HEK293 (cell line): ENCODE data around the gene PAPOLG.

Experiments used
- CTCF ChIA-PET: fragments of 350-600 bp; formaldehyde crosslinking; extraction: SDS; loops from one replicate; lab custom pipeline; 2021; ENCODE audit warnings: antibody characterized with exemption; lab: Yijun Ruan, JAX
- POLR2A ChIA-PET: fragments of 300-600 bp; formaldehyde crosslinking; extraction: SDS; loops from one replicate; lab custom pipeline; 2020; ENCODE audit warnings: antibody characterized with exemption, inconsistent platforms; lab: Yijun Ruan, JAX
- H3K27ac ChIP-seq: fragments of 200-500 bp; sonication (Bioruptor generic); 2 replicates; pipeline ENCODE4 v1.5.1; 2014; ENCODE audit warnings: low read depth, low read length, control low read depth, inconsistent platforms; ENCODE audit errors: extremely low read depth
- H3K36me3 ChIP-seq, 2 experiments: fragments of 200-500 bp in 1 of 2; sonication (Bioruptor generic) in 1 of 2; 1 replicate in 1 of 2; 2 replicates in 1 of 2; pipeline ENCODE4 v1.5.1; 2014 to 2017; ENCODE audit warnings: inconsistent platforms in 2 of 2, low read length in 2 of 2; ENCODE audit not compliant: control insufficient read depth in 2 of 2, insufficient read depth in 1 of 2
- H3K4me1 ChIP-seq: fragments of 200-500 bp; sonication (Bioruptor generic); 2 replicates; pipeline ENCODE4 v1.5.1; 2014; ENCODE audit warnings: mild to moderate bottlenecking, low read length, inconsistent platforms; ENCODE audit not compliant: control insufficient read depth, insufficient read depth
- H3K4me3 ChIP-seq: 2 replicates; pipeline ENCODE4 v1.5.1; 2011; ENCODE audit warnings: low read depth, mild to moderate bottlenecking, control low read depth, low read length, moderate library complexity
- H3K9me3 ChIP-seq: fragments of 200-500 bp; sonication (Bioruptor generic); 2 replicates; pipeline ENCODE4 v1.5.1; 2014; ENCODE audit warnings: low read depth, low read length, inconsistent platforms; ENCODE audit not compliant: control insufficient read depth, insufficient read depth
- KLF1 ChIP-seq: fragments of 450-650 bp; formaldehyde crosslinking; IDR thresholded peaks from 2 replicates; pipeline ENCODE4 v1.5.1; 2016; ENCODE audit warnings: missing biosample characterization, missing genetic modification characterization
- REPIN1 ChIP-seq: fragments of 450-650 bp; formaldehyde crosslinking; IDR thresholded peaks from 2 replicates; pipeline ENCODE4 v1.5.1; 2017; ENCODE audit warnings: missing biosample characterization, missing genetic modification characterization, low read depth
- SP7 ChIP-seq: fragments of 450-650 bp; formaldehyde crosslinking; IDR thresholded peaks from 2 replicates; pipeline ENCODE4 v1.5.1; 2016; ENCODE audit warnings: missing biosample characterization, missing genetic modification characterization
- YY1 ChIP-seq: fragments of 450-650 bp; formaldehyde crosslinking; IDR thresholded peaks from 2 replicates; pipeline ENCODE4 v1.5.1; 2018; ENCODE audit warnings: missing biosample characterization, missing genetic modification characterization
- ZBTB1 ChIP-seq: fragments of 450-650 bp; formaldehyde crosslinking; IDR thresholded peaks from 2 replicates; pipeline ENCODE4 v1.5.1; 2016; ENCODE audit warnings: missing biosample characterization, missing genetic modification characterization
- ZFHX2 ChIP-seq: fragments of 450-650 bp; formaldehyde crosslinking; conservative IDR thresholded peaks from 2 replicates; pipeline ENCODE4 v1.5.1; 2016; ENCODE audit warnings: missing biosample characterization, missing genetic modification characterization
- ZNF132 ChIP-seq: fragments of 450-650 bp; formaldehyde crosslinking; IDR thresholded peaks from 2 replicates; pipeline ENCODE4 v1.5.1; 2017; ENCODE audit warnings: missing biosample characterization, missing genetic modification characterization, borderline replicate concordance
- ZNF16 ChIP-seq: fragments of 450-650 bp; formaldehyde crosslinking; IDR thresholded peaks from 2 replicates; pipeline ENCODE4 v1.5.1; 2016; ENCODE audit warnings: low read depth, missing biosample characterization, missing genetic modification characterization
- ZNF174 ChIP-seq: fragments of 450-650 bp; formaldehyde crosslinking; IDR thresholded peaks from 2 replicates; pipeline ENCODE4 v1.5.0; 2017; ENCODE audit warnings: missing biosample characterization, mild to moderate bottlenecking, missing genetic modification characterization
- ZNF175 ChIP-seq: fragments of 450-650 bp; formaldehyde crosslinking; IDR thresholded peaks from 2 replicates; pipeline ENCODE4 v1.5.1; 2016; ENCODE audit warnings: missing biosample characterization, missing genetic modification characterization
- ZNF223 ChIP-seq: fragments of 450-650 bp; formaldehyde crosslinking; IDR thresholded peaks from 2 replicates; pipeline ENCODE4 v1.5.1; 2016; ENCODE audit warnings: missing biosample characterization, missing genetic modification characterization
- ZNF24 ChIP-seq: fragments of 450-650 bp; formaldehyde crosslinking; IDR thresholded peaks from 2 replicates; pipeline ENCODE4 v1.5.1; 2016; ENCODE audit warnings: missing biosample characterization, missing genetic modification characterization
- ZNF335 ChIP-seq: fragments of 450-650 bp; formaldehyde crosslinking; conservative IDR thresholded peaks from 2 replicates; pipeline ENCODE4 v1.5.1; 2016; ENCODE audit warnings: missing biosample characterization, missing genetic modification characterization
- ZNF341 ChIP-seq: fragments of 450-650 bp; formaldehyde crosslinking; IDR thresholded peaks from 2 replicates; pipeline ENCODE4; 2016; ENCODE audit warnings: low read depth, missing biosample characterization, missing genetic modification characterization
- ZNF426 ChIP-seq: fragments of 450-650 bp; formaldehyde crosslinking; IDR thresholded peaks from 2 replicates; pipeline ENCODE4 v1.5.1; 2017; ENCODE audit warnings: missing biosample characterization, missing genetic modification characterization, mild to moderate bottlenecking, inconsistent platforms, moderate library complexity
- ZNF48 ChIP-seq: fragments of 450-650 bp; formaldehyde crosslinking; IDR thresholded peaks from 2 replicates; pipeline ENCODE4 v1.5.1; 2016; ENCODE audit warnings: missing biosample characterization, missing genetic modification characterization
- ZNF830 ChIP-seq: fragments of 450-650 bp; IDR thresholded peaks from 2 replicates; pipeline ENCODE4 v1.5.0; 2018; ENCODE audit warnings: missing biosample characterization, missing genetic modification characterization, low read depth, mild to moderate bottlenecking, moderate library complexity
- ZSCAN23 ChIP-seq: fragments of 450-650 bp; formaldehyde crosslinking; IDR thresholded peaks from 2 replicates; pipeline ENCODE4 v1.5.1; 2016; ENCODE audit warnings: missing biosample characterization, missing genetic modification characterization
- TF ChIP-seq, protein P1 (sequence below): fragments of 450-650 bp; formaldehyde crosslinking; IDR thresholded peaks from 2 replicates; pipeline ENCODE4 v1.5.1; 2016; ENCODE audit warnings: missing biosample characterization, missing genetic modification characterization
- TF ChIP-seq, protein P2 (sequence below): sonication (generic); formaldehyde crosslinking; IDR thresholded peaks from 2 replicates; pipeline ENCODE4 v1.8.1; 2022; ENCODE audit warnings: mild to moderate bottlenecking, moderate library complexity, missing genetic modification reagents
- TF ChIP-seq, protein P3 (sequence below): fragments of 450-650 bp; IDR thresholded peaks from 2 replicates; pipeline ENCODE4 v1.5.1; 2018; ENCODE audit warnings: missing biosample characterization, mild to moderate bottlenecking, missing genetic modification characterization
- TF ChIP-seq, protein P4 (sequence below): fragments of 450-650 bp; formaldehyde crosslinking; IDR thresholded peaks from 2 replicates; pipeline ENCODE4 v1.5.1; 2016; ENCODE audit warnings: missing biosample characterization, missing genetic modification characterization

PAPOLG gene

DNA sequence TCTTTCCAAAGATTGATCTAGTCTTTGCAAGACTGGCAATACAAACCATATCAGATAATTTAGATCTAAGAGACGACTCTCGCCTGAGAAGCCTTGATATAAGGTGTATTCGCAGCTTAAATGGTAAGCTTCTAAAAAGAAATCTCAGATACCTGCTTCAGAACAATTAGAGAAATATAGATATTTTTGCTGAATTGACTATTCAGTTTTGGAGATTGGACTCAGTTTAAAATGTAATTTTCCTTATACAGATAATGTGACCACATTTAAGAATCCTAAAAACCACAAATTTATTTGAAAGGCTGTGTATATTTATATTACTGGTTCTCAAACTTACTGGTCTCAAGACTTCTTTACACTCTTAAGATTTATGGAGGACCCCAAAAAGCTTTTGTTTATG, 15.4 kb downstream of the PAPOLG start:
- H3K36me3 ChIP-seq = peaks cover 69 to 93% of the 10 kb centered on the region in 2 experiments
- no peak overlapping the region for H3K27ac ChIP-seq
- CTCF ChIA-PET = interaction anchor here (0.7 to 1.5 kb wide), 3 partner anchors 64 to 493 kb away, joined by 3 to 4 read pairs (median 3); no protein-coding TSS in a partner anchor
- TF ChIP-seq, protein P1, sequence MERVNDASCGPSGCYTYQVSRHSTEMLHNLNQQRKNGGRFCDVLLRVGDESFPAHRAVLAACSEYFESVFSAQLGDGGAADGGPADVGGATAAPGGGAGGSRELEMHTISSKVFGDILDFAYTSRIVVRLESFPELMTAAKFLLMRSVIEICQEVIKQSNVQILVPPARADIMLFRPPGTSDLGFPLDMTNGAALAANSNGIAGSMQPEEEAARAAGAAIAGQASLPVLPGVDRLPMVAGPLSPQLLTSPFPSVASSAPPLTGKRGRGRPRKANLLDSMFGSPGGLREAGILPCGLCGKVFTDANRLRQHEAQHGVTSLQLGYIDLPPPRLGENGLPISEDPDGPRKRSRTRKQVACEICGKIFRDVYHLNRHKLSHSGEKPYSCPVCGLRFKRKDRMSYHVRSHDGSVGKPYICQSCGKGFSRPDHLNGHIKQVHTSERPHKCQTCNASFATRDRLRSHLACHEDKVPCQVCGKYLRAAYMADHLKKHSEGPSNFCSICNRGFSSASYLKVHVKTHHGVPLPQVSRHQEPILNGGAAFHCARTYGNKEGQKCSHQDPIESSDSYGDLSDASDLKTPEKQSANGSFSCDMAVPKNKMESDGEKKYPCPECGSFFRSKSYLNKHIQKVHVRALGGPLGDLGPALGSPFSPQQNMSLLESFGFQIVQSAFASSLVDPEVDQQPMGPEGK (tag by site-specific recombination) = no peak
- no peak for TF ChIP-seq ZNF426 (tag by site-specific recombination)
- TF ChIP-seq ZNF174 (tag by site-specific recombination) = no peak
- TF ChIP-seq, protein P2, sequence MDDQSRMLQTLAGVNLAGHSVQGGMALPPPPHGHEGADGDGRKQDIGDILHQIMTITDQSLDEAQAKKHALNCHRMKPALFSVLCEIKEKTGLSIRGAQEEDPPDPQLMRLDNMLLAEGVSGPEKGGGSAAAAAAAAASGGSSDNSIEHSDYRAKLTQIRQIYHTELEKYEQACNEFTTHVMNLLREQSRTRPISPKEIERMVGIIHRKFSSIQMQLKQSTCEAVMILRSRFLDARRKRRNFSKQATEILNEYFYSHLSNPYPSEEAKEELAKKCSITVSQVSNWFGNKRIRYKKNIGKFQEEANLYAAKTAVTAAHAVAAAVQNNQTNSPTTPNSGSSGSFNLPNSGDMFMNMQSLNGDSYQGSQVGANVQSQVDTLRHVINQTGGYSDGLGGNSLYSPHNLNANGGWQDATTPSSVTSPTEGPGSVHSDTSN = no peak
- no peak for TF ChIP-seq ZFHX2 (tag by site-specific recombination)
- no peak for TF ChIP-seq ZNF16 (tag by site-specific recombination)
- TF ChIP-seq ZNF830 (tag by site-specific recombination) = no peak
- no peak for TF ChIP-seq ZNF341 (tag by site-specific recombination)
- TF ChIP-seq ZNF175 (tag by site-specific recombination) = no peak
- TF ChIP-seq ZNF24 = no peak
- TF ChIP-seq ZNF335 (tag by site-specific recombination) = no peak
- TF ChIP-seq, protein P3, sequence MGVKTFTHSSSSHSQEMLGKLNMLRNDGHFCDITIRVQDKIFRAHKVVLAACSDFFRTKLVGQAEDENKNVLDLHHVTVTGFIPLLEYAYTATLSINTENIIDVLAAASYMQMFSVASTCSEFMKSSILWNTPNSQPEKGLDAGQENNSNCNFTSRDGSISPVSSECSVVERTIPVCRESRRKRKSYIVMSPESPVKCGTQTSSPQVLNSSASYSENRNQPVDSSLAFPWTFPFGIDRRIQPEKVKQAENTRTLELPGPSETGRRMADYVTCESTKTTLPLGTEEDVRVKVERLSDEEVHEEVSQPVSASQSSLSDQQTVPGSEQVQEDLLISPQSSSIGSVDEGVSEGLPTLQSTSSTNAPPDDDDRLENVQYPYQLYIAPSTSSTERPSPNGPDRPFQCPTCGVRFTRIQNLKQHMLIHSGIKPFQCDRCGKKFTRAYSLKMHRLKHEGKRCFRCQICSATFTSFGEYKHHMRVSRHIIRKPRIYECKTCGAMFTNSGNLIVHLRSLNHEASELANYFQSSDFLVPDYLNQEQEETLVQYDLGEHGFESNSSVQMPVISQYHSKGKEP (tag by site-specific recombination) = no peak
- no peak for TF ChIP-seq ZNF48 (tag by site-specific recombination)
- TF ChIP-seq KLF1 = no peak
- no peak for TF ChIP-seq SP7 (tag by site-specific recombination)
- TF ChIP-seq ZNF223 (tag by site-specific recombination) = no peak
- no peak overlapping the region for H3K4me3 ChIP-seq
- H3K4me1 ChIP-seq = no peaks in the 10 kb centered on the region
- POLR2A ChIA-PET = interaction anchor here (0.5 kb wide), 1 partner anchor 32 kb away, joined by 3 read pairs; no protein-coding TSS in a partner anchor
- no peaks in the 10 kb centered on the region for H3K9me3 ChIP-seq

DNA sequence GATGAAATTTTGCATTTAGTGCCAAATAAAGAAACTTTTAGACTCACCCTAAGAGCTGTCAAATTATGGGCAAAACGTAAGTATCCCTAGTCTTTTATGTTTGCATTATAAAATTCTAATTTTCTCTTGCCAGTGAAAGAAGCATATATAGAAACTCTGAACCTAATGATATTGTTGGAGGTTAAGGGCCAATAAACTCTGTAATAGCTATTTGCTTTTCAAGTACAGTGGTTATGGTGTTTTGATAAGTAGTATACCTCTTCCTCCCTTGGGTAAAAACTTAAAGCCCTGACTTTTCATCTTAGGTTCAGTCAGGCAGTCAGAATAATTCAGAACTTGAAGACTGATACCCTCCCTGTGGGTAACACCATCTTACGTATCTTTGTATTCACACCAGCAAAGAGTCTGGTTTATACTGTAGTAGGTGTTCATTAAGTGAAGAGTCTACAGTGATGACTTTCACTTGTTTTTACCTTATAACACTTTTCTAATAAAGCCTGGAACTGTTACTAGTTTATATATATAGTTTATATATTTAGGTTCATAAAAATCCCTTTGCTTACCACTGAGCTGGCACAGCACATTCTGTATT, 19.1 kb downstream of the PAPOLG start:
- ChIA-PET POLR2A (no interaction called here), CTCF (no interaction called here)
- no peak overlapping the region for H3K4me3 ChIP-seq

More for the DNA sequence above, 19.1 kb downstream of the PAPOLG start:
- Histone ChIP-seq H3K4me1 (no peaks in the 10 kb centered on the region), H3K27ac (no peak overlapping the region), H3K9me3 (no peaks in the 10 kb centered on the region), H3K36me3 (peaks cover 69 to 92% of the 10 kb centered on the region in 2 experiments)
- TF ChIP-seq, protein P4, sequence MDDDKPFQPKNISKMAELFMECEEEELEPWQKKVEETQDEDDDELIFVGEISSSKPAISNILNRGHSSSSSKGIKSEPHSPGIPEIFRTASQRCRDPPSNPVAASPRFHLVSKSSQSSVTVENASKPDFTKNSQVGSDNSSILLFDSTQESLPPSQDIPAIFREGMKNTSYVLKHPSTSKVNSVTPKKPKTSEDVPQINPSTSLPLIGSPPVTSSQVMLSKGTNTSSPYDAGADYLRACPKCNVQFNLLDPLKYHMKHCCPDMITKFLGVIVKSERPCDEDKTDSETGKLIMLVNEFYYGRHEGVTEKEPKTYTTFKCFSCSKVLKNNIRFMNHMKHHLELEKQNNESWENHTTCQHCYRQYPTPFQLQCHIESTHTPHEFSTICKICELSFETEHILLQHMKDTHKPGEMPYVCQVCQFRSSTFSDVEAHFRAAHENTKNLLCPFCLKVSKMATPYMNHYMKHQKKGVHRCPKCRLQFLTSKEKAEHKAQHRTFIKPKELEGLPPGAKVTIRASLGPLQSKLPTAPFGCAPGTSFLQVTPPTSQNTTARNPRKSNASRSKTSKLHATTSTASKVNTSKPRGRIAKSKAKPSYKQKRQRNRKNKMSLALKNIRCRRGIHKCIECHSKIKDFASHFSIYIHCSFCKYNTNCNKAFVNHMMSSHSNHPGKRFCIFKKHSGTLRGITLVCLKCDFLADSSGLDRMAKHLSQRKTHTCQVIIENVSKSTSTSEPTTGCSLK (tag by site-specific recombination) = no peak
- no peak for TF ChIP-seq YY1 (tag by site-specific recombination)
- TF ChIP-seq REPIN1 (tag by site-specific recombination) = no peak
- TF ChIP-seq ZSCAN23 (tag by site-specific recombination) = no peak
- TF ChIP-seq ZNF132 (tag by site-specific recombination) = no peak
- no peak for TF ChIP-seq ZBTB1
